ENCODE results near the gene MAN2C1.
"Not testable (repeated sequence)": the region's sequence is repeated elsewhere in the genome, so short reads cannot be mapped to it uniquely, and the experiment has no call there.

The MAN2C1 gene

GRCh38 chr15:75346796-75347221, 21.6 kb downstream of the MAN2C1 start, which contains the start of gene NEIL1:
Gene NEIL1, plus strand, starts transcription at chr15:75347039. Its CDS starts 1,867 bp downstream, at chr15:75348906.
- DNase-seq (ENCODE audit: low read depth in 2 of 2): no peak

- not testable (repeated sequence) for DNase-seq (ENCODE audit: low read depth in 2 of 2)
Observed at GRCh38 chr15:75343953-75344352, 24.5 kb downstream of the MAN2C1 start.

GRCh38 chr15:75342221-75342620, 26.2 kb downstream of the MAN2C1 start:
- DNase-seq (ENCODE audit: low read depth in 2 of 2): no peak

GRCh38 chr15:75339531-75340240, 28.7 kb downstream of the MAN2C1 start:
- DNase-seq (ENCODE audit: low read depth in 2 of 2): no peak

- no peak for DNase-seq (ENCODE audit: low read depth in 2 of 2)
Observed at GRCh38 chr15:75338661-75339240, 29.7 kb downstream of the MAN2C1 start.

- DNase-seq (ENCODE audit: low read depth in 2 of 2): peak; percentile 15 to 68
Observed at GRCh38 chr15:75335705-75336355, 32.6 kb downstream of the MAN2C1 start, which contains the start of gene COMMD4. Gene COMMD4, plus strand, starts transcription at chr15:75336063. Its CDS starts 27 bp downstream, at chr15:75336090.

- no peak for DNase-seq (ENCODE audit: low read depth in 2 of 2)
Observed at GRCh38 chr15:75335313-75335704, 33.1 kb downstream of the MAN2C1 start.

GRCh38 chr15:75333654-75334419, 34.6 kb downstream of the MAN2C1 start:
- not testable (repeated sequence) for DNase-seq (ENCODE audit: low read depth in 2 of 2)

GRCh38 chr15:75332093-75332492, 36.3 kb downstream of the MAN2C1 start:
- DNase-seq (ENCODE audit: low read depth in 2 of 2): not testable (repeated sequence)

- DNase-seq (ENCODE audit: low read depth in 2 of 2): no peak
Observed at GRCh38 chr15:75329571-75329970, 38.8 kb downstream of the MAN2C1 start.

- DNase-seq (ENCODE audit: low read depth in 2 of 2): no peak
Observed at GRCh38 chr15:75328493-75329314, 39.7 kb downstream of the MAN2C1 start.

- DNase-seq (ENCODE audit: low read depth in 2 of 2): no peak
Observed at GRCh38 chr15:75327491-75327890, 40.9 kb downstream of the MAN2C1 start.

- DNase-seq (ENCODE audit: low read depth in 2 of 2): no peak
Observed at GRCh38 chr15:75327005-75327404, 41.4 kb downstream of the MAN2C1 start.

- DNase-seq (ENCODE audit: low read depth in 2 of 2): no peak
Observed at GRCh38 chr15:75325922-75326321, 42.5 kb downstream of the MAN2C1 start.

GRCh38 chr15:75321711-75322110, 46.7 kb downstream of the MAN2C1 start:
- no peak for DNase-seq (ENCODE audit: low read depth in 2 of 2)

GRCh38 chr15:75319231-75319897, 49.0 kb downstream of the MAN2C1 start:
- DNase-seq (ENCODE audit: low read depth in 2 of 2): not testable (repeated sequence)

GRCh38 chr15:75314552-75315290, 53.7 kb downstream of the MAN2C1 start:
- DNase-seq (ENCODE audit: low read depth in 2 of 2): no peak

- no peak for DNase-seq (ENCODE audit: low read depth in 2 of 2)
Observed at GRCh38 chr15:75313116-75313845, 55.1 kb downstream of the MAN2C1 start.

GRCh38 chr15:75312548-75312947, 55.9 kb downstream of the MAN2C1 start:
- not testable (repeated sequence) for DNase-seq (ENCODE audit: low read depth in 2 of 2)
